Measurements from ENCODE around the gene MORN2.
"Not testable (repeated sequence)": the region's sequence is repeated elsewhere in the genome, so short reads cannot be mapped to it uniquely, and the experiment has no call there.

The MORN2 gene

DNA sequence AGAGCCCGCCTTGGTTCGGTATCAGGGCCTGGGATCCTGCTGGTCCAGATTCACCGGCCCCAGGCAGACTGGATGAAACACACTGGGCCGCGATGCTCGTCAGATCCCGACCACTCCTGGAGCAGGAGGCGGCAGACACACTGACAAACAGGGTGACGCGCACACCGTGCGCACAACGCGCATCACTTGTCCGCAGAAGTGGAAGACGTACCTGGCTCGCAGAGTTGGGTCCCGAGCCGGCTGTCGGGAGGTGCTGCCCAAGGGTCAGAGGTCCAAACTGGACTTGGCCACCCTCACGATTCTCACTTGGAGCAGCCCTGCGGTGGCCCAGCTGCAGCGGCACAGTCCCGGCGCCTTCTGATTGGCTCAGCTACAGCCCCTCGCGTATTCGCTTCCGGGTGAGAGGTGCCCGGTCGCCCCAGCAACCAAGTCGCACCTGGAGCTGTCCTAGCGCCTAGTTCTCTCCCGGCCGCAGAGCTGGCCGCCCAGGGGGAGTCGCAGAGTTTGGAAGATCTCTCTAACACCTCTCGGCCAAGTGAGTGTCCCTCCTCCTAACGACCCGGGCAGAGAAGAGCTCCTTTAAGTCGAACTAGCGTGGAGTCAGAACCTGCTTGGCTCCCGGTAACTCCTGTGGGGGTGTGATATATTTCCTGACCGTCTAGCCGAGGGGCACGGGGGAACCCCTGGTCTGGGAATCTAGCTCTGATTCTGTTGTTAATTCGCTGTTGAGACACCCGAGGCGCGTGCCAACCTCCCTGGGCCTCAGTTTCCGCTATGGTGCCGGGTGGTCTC is at the start of gene MORN2, which contains the start of gene DHX57:
TSS of gene MORN2 (plus strand) at position 401 of the 792 bp plus-strand sequence.
TSS of gene DHX57 (minus strand) at position 359 of the 792 bp plus-strand sequence. CDS start 7,529 bp downstream, outside the sequence.
- DNase-seq, result peak; percentile 74 to 78

DNA sequence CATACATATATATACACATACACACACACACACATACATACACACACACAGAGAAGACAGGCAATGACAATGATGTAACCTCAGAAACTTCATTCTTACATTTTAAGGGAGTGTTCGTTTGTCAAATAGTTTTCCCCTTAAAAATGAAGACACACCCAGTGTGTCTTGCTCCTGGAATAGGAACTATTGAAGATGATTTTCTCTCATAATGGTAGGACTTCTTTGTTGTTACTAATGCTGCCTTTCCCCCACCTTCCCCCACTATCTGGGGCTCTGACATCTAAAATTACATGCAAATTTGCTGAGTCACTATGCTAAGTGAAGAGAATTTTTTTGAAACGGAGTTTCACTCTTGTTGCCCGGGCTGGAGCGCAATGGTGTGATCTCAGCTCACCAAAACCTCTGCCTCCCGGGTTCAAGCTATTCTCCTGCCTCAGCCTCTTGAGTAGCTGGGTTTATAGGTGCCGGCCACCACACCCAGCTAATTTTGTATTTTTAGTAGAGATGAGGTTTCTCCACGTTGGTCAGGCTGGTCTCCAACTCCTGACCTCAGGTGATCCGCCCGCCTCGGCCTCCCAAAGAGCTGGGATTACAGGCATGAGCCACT is 48.1 kb upstream of the MORN2 start:
- not testable (repeated sequence) for DNase-seq

DNA sequence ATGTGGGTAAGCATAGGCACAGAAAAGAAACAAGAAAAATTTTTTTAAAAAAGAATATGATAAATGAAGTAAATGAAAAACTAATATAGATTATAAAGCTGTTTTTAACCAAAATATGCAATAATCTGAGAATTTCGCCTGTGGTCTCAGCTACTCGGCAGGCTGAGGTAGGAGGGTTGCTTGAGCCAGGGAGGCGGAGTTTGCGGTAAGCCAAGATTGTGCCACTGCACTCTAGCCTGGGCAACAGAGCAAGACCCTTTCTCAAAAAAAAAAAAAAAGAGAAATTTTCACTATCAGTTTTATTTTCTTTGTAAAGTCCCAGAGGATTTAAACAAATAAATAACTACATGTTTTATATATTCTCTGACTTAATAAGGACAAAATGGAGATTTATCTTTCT is 47.3 kb upstream of the MORN2 start:
- no peak for DNase-seq

DNA sequence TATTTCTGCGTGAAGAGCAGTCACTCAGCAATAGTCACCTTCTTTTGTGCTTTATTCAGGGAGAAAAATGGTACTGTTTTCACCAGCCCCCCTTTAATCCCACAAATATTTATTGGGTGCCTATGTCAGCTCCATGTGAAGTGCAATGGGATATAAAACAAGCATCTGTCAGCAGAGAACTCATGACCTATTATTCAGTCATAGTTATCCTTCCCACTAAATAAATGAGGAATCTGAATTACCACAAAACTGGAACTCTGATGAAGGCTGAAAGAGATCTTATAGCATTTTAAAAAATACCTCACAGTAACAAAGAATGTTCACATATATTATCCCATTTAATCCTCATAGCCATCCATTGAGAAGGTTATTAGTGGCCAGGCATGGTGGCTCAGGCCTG is 45.8 kb upstream of the MORN2 start:
- DNase-seq, result no peak

DNA sequence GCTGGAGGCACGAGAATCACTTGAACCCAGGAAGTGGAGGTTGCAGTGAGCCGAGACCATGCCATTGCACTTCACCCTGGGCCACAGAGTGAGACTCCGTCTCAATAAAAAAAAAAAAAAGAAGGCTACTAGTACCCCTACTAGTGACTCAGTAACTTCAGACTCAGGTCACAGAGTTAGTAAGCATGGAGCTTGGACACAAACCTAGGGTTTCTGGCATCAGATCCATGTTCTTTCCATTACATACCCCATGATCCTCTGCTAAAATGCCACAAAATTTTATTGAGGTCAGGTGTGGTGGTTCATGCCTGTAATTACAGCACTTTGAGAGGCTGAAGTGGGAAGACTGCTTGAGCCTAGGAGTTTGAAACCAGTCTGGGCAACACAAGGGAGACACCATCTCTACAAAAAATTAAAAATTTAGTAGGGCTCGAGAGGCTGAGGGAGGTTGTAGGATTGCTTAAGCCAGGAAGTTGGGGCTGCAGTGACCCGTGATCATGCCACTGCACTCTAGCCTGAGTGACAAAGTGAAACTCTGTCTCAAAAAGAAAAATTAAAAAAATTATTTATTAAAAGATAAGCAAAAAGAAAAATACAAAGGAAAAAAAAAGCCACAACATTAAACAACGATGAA is 45.1 kb upstream of the MORN2 start:
- DNase-seq, result no peak

DNA sequence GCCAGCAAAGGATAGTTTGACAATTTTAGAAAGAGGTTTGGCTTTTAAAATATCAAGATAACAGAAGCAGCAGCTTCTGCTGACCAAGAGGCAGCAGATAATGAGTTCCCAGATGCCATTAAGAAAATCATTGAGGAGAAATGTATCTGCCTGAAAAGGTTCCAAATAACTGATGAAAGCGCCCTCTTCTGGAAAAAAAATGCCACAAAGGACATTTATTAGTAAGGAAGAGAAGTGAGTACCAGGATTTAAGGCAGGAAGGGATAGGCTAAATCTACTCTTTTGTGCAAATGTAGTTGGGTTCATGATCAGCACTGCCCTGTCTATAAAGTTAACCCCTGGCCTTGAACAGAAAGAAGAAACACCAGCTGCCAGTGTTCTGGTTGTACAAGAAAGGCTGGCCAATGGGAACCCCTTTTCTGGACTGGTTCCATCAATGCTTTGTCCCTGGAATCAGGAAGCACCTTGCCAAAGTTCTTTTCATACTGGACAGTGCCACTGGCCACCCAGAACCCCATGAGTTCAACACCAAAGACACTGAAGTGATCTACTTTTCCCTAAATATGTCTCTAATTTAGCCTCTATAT is 40.7 kb upstream of the MORN2 start:
- no peak for DNase-seq

DNA sequence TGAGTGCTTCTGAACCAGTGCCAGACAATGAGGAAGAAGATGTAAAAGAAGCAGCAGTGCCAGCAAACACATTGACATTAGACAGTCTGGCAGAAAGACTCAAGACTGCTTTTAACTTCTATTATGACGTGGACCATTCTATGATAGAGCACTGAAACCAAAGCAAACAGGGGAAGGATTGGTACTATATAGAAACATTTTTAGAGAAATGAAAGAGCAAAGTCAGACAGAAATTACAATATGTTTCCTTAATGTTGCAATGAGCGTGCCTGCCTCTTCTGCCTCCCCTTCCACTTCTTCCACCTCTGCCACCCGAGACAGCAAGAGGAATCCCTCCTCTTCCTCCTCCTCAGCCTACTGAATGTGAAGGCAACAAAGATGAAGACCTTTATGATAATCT is 39.8 kb upstream of the MORN2 start:
- DNase-seq, result no peak

DNA sequence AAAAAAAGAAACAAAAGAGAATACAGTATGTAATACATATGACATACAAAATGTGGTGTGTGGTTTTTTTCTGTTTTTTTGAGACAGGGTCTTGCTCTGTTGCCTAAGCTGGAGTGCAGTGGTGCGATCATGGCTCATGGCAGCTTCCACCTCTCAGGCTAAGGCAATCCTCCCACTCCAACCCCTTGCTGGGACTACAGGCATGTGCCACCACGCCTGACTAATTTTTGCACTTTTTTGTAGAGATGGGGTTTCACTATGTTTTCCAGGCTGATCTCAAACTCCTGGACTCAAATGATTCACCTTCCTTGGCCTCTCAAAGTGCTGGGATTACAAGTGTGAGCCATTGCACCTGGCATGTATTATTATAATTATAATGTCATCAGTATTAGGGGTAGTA is 39.0 kb upstream of the MORN2 start:
- DNase-seq, result no peak

DNA sequence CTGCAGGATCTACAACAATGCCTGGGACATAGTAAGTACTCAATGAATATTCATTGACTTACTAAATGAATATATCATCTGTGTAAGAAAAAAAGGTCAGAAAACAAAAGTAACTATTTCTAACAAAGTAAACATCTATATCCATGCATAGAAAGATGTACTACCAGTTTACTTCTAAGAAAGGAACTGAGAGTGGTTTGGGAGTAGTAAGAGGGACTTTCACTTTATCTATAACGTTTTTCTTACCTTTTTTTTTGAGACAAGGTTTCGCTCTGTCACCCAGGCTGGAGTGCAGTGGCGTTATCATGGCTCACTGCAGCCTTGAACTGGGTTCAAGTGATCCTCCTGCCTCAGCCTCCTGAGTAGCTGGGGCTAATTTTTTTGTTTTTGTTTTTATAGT is 25.7 kb upstream of the MORN2 start:
- no peak for DNase-seq

DNA sequence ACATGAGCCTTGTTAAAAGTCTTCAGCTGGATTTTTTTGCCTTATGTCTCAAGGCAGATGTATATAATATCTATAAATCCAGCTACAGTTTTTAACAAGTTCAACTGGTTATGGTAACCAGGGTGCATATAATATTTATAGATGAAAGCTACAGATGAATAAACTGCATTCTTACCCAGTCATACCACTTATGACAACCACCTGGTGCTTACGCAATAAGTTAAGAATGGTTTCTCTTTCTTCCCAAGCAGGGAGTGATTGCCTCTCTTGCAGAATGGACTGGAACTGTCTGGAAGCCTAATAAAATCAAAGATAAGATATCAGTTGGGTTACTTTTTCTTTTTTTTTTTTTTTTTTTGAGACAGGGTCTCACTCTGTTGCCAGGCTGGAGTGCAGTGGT is 19.6 kb upstream of the MORN2 start:
- DNase-seq, result no peak

DNA sequence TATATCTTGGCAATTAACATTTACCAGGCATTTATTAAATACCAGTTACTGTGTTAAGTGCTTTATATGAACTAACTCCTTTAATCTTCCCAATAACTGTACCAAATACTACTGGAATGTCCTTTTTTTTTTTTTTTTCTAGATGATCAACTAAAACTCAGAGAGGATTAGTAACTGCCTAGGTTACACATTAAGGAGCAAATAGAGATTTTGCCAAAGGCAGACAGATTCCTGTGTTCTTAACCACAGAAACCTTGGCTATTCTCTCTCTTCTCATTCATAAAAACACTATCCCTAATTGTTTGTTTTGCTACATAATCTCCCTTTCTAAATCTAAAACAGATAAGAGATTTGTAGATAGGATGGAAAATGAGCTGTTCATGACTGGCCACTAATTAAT is 13.3 kb upstream of the MORN2 start:
- DNase-seq, result no peak

DNA sequence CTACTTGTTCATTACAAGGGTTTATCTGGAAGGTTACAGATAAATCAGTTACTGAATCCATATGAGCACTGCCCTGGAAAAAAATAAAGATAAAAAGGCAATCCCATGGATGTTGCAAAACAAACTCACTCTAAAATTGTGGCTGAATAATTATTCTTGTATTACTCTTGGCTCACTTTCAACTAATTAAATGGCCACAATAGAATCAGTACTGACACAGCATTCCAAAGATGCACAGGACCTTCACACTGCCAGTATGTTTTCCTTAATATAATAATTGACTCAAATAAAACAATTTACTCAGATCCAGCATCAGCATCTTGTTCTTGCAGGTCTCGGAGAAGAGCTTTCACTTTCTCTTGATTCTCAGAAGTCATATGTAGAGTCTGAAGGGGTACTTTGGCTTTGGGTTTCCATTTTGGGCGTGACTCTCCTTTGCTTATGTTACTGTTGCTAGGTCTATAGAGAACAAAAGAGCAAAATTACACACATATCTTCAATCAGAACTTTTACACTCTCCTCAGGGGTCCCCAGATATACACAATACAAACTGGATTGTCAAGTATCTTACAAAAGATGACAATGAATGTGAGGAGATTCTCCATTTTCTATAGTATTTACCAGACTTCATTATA is 12.6 kb upstream of the MORN2 start:
- DNase-seq, result no peak

DNA sequence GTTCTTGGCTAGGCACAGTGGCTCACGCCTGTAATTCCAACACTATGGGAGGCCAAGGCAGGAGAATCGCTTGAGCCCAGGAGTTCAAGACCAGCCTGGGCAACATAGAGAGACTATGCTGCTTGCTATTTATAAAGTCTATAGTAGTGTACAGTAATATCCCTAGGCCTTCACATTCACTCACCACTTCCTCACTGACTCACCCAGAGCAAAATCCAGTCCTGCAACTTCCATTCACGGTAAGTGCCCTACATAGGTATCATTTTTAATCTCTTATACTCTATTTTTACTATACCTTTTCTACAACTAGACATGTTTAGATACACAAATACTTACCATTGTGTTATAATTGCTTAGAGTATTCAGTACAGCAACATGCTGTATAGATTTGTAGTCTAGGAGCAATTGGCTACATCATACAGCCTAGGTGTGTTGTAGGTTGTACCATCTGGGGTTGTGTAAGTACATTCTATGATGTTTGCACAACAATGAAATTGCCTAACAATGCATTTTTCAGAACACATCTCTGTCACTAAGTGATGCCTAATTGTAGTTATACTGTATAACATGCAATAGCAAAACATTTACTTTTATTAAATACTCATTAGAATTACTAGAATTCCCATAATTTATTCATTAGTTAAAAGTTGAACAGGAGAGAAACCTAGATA is 8.9 kb upstream of the MORN2 start:
- no peak for DNase-seq

DNA sequence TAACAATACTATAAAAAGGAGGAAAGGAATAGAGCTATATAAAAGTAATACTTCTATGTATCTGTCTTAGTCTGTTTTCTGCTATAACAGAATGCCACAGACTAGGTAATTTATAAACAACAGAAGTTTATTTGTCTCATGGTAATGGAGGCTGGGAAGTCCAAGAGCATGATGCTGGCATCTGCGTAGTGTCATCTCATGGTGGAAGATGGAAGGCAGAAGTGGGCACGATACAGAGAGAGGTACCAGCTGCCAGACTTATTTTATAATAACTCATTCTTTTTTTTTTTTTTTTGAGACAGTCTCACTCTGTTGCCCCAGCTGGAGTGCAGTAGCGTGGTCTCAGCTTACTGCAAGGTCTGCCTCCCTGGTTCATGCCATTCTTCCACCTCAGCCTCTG is 4.3 kb upstream of the MORN2 start:
- no peak for DNase-seq

DNA sequence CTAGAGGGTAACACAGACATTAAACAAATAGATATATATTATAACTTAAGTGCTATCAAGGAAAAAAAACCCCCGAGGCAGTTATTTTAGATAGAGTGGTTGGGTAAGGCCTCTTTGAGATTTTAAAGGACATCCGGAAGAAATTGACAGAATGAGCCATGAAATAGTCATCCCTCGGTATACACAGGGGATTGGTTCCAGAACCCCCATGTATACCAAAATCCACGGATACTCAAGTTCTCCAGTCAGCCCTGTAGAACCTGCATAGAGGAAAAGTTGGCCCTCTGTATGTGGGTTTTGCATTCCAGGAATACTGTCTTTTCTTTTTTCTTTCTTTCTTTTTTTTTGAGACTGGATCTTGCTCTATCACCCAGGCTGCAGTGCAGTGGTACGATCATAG is 2.0 kb upstream of the MORN2 start:
- no peak for DNase-seq

DNA sequence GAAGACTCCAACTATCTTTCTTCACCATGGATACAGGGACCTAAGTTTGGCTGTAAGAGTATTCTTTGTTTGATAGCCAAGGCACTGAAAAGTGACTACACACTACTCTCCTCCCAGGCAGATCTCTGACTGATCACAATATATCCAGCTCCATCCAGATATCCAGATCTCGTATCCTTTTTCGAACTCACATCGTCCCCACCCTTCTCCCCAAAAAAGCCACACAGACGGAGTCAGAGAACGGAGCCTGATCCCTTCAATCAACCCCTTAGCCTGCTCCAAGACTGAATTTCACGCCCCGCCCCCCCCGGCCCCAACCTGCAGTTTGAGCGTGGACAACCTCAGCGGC is 575 bp upstream of the MORN2 start:
- no peak for DNase-seq

DNA sequence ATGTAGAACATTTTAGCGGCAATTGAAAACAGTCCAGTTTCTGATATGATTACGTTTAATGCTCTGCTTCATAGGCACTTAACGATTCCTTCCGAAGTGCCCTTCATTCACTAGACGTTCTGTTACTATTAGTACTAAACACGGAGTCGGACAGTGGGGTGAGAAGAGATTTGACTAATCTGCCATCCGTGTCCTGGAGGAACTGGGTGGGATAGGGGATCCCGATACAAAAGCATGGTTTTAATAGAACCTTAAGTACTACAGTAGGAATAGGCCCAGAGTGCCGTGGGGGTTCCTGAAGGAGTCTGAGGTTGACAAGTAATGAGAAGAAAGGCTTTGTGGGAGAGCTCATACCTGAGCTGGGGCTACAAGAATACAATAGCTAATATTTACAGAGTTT is 631 bp downstream of the MORN2 start:
- no peak for DNase-seq

DNA sequence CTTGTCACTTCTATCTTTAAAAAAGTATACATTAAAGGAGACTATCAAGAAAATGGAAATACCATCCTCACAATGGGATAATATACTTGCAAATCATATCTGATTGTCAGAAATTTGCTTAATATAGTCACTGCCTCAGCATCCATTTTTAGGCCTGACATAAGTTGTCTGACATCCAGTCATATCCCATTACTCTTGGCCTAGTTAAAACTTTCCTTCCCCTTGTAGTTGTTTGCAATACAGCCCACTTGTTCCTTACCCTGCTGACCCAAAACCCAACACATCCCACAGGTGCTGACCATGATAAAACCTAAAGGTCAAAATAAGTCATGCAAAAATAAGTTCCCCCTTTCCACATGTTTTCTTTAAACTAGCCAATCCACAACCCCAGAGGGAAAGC is 10.3 kb downstream of the MORN2 start:
- no peak for DNase-seq

DNA sequence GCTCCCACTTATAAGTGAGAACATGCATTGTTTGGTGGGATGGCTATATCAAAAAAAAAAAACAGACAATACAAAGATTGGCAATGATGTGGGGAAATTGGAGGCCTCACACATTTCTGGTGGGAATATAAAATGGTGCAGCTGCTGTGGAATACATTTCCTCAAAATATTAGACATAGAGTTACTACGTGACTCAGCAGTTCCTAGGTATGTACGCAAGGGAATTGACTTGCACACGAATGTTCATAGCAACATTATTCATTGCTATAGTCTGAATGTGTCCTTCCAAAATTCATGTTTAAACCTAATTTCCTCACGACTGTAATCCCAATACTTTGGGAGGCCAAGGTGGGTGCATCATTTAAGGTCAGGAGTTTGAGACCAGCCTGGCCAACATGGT is 11.6 kb downstream of the MORN2 start:
- no peak for DNase-seq

DNA sequence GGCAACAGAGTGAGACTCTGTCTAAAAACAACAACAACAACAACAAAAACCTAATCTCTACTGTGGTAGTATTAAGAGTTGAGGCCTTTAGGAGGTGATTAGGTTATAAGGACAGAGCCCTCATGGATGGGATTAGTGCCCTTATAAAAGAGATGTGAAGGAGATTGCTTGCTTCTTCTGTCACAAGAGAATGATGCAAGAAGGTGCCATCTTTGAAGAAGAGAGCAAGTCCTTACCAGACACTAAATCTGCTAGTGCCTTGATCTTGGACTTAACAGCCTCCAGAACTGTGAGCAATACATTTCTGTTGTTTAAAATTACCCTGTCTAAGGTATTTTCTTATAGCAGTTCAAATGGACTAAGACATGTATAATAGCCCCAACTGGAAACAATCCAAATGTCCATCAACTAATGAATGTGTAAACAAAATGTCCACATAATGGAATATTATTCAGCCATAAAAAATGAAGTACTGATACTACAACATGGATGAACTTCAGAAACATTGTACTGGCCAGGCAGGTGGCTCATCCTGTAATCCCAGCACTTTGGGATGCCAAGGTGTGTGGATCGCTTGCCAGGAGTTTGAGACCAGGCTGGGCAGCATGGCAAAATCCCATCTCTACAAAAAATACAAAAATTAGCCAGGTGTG is 12.3 kb downstream of the MORN2 start:
- DNase-seq, result no peak

DNA sequence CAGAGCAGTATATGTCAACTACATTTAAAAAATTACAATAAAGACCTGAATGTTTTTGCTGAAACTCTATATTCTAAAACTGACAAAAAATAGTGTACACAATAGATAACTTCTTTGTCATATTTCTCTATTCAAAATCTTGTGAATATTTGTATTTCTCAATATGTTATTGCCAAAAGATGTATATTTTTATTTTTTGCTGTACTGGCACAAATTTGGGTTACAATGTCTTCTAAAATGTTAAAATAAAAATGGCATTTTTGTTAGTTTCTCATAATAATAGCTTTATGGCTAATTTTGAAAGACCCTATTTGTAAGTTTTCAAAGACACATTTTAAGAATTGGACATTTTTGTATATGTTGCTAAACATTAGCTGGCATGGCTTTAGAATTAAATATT is 13.3 kb downstream of the MORN2 start:
- no peak for DNase-seq

DNA sequence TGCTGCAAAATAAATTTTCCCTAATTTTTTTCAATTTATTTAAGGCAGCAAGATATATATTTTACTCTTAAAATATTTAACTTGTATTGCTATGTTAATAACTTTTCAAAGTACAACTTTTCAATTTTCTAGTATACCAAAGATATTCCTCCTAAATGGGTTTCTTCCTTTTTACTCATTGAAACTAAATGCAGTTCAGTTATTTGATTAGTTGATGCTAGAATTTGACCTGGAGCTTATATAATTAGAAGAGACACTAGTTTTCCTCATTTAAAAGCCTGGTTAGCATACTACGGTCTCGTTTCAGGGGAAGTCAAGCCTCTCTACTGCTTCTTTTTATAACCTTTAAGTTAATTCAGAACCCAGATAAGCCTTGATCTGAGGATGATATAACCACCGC is 13.8 kb downstream of the MORN2 start, which contains the start of gene ARHGEF33:
TSS of gene ARHGEF33 (plus strand) at position 301 of the 400 bp plus-strand sequence. CDS start 29,573 bp downstream, outside the sequence.
- DNase-seq, result no peak

Data from stimulated activated CD4-positive, alpha-beta T cell treated with anti-CD3 and anti-CD28 coated beads, Interleukin-4, amount 100 ng/mL, for 4 hours (primary cell).